Measurements from ENCODE around the gene FSTL1.

Gene FSTL1

DNA sequence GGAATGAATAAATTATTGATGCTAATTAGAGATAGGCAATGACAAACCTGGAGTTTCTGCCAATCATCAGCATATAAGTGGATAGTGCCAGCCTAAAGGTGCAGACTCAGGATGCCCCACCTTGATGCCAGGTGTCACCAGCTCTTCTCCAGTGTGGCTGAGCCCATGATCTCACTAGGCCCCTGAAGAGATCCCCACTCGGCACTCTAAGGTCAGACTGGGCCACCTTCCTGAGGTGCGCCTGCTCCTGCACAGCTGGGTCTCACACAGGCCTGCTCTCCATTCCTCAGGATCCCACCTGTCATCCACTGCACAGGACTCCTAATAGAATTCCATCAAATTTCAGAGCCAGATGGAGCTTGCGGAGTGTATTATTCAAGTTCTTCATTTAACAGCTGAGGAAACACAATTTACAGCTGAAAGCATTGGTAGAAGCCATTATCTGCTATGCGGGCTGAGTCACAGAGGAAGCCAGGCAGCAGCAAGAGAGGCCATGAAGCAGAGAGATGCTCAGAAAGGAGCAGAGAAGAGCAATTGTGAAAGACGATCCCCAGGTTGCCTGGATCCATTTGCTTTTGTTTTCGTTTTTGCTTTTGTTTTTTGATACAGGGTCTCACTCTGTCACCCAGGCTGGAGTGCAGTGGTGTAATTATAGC lies 25.1 kb upstream of the FSTL1 start:
- ChIA-PET POLR2A (no interaction called here), CTCF (interaction anchor here (2.1 to 2.2 kb wide), 2 partner anchors 9 to 16 kb away, joined by 6 to 8 read pairs; no protein-coding TSS in a partner anchor)
- TF ChIP-seq, protein P1, sequence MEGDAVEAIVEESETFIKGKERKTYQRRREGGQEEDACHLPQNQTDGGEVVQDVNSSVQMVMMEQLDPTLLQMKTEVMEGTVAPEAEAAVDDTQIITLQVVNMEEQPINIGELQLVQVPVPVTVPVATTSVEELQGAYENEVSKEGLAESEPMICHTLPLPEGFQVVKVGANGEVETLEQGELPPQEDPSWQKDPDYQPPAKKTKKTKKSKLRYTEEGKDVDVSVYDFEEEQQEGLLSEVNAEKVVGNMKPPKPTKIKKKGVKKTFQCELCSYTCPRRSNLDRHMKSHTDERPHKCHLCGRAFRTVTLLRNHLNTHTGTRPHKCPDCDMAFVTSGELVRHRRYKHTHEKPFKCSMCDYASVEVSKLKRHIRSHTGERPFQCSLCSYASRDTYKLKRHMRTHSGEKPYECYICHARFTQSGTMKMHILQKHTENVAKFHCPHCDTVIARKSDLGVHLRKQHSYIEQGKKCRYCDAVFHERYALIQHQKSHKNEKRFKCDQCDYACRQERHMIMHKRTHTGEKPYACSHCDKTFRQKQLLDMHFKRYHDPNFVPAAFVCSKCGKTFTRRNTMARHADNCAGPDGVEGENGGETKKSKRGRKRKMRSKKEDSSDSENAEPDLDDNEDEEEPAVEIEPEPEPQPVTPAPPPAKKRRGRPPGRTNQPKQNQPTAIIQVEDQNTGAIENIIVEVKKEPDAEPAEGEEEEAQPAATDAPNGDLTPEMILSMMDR (IDR thresholded peaks at IDR 0.05; ENCODE audit: control extremely low read depth, extremely low read depth, low read depth, missing control alignments) = no peak

DNA sequence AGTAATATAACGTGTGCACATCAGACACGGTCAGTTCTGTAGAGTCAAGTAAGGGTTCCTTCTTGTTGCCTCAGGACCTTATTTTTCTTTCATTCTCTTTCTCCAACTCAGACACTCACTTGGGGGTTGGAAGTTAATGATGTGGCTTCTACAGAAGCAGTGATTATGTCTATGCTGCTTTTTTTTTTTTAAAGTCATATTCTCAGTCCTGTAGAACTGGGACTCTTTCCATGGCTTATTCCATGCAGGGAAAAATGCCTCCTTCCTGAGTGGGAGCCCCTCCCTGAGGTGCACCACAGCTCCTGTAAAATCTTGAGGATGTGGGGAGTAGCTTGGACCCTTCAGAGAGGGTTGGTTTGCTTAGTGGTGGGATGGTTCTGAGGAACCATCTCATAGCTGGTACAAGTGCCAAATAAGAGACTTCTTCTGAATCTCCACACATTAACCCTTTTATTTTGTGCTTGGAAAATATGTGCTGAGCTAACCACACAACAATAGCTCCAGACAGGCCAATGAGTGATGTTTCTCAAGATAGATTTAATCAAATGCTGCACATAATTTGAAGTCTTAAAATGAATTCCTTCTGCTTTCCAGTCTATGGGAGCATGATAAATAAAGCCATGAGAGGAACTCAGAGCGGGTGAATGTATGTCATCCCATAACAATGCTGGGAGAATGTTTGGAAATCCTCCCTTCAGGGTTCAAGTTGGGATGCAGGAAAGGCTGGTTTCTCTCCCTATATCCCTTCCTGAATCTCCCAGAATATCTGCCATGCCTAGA lies 23.3 kb upstream of the FSTL1 start:
- DNase-seq (ENCODE audit: extremely low spot score) = no peak
- TF ChIP-seq, protein P1 (IDR thresholded peaks at IDR 0.05; ENCODE audit: control extremely low read depth, extremely low read depth, low read depth, missing control alignments) = no peak
- CTCF ChIA-PET = interaction anchor here (0.5 to 2.1 kb wide), 3 partner anchors 11 to 166 kb away, joined by 3 to 8 read pairs (median 3); no protein-coding TSS in a partner anchor
- POLR2A ChIA-PET = no interaction called here

More for the DNA sequence above, 25.1 kb upstream of the FSTL1 start:
- DNase-seq (ENCODE audit: extremely low spot score) = no peak

DNA sequence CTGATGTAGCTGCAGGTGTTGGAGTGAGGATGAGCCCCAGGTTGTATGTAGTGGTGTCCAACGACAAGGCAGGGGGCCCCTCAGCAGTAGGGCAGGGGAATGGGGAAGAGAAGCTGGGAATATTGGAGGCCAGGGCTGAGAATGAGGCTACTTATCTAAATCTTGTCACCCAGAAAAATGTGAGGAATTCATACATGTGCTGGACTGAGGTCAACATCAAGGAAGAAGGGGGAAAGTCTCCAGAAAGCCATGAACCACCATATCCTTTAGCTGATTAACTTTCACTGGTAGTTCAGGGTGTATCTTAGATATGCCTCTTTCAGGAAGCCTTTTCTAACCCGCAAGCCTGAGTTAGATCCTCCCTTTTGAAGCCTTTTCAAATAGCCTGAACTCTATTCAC lies 22.6 kb upstream of the FSTL1 start:
- POLR2A ChIA-PET = no interaction called here
- CTCF ChIA-PET = no interaction called here
- TF ChIP-seq, protein P1 (IDR thresholded peaks at IDR 0.05; ENCODE audit: control extremely low read depth, extremely low read depth, low read depth, missing control alignments) = no peak
- DNase-seq (ENCODE audit: extremely low spot score) = no peak

DNA sequence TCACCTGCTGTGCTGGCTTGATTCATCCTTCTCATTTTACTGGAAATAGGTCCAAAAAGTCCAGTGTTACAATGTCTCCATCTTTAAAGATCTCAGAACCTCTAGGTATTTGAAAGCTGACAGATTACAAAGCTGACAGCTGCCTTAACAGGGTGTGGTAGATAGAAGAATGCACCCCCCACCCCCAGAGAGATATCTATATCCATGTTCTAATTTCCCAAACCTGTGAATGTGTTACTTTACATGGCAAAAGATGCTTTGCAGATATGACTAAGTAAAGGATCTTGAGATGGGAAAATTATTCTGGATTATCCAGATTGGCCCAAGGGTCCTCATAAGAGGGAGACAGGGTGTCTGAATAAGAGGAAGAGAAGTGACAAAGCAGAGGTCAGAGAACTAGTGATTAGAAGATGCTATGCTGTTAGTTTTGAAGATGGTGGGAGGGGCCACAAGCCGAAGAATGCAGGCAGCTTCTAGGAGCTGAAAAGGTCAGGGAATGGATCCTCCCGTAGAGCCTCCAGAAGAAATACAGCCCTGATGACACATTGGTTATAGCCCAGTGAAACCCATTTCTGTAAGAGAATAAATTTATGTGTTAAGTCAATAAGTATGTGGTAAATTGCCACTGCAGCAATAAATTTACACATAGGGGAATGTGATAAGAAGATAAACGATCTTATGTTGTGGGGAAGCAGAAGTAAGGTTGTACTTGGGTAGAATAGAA lies 21.5 kb upstream of the FSTL1 start:
- TF ChIP-seq, protein P1 (IDR thresholded peaks at IDR 0.05; ENCODE audit: control extremely low read depth, extremely low read depth, low read depth, missing control alignments) = no peak
- no peak for DNase-seq (ENCODE audit: extremely low spot score)
- POLR2A ChIA-PET = no interaction called here
- CTCF ChIA-PET = interaction anchor here (1.3 to 2.1 kb wide), 2 partner anchors 8 to 54 kb away, joined by 3 to 5 read pairs; no protein-coding TSS in a partner anchor

DNA sequence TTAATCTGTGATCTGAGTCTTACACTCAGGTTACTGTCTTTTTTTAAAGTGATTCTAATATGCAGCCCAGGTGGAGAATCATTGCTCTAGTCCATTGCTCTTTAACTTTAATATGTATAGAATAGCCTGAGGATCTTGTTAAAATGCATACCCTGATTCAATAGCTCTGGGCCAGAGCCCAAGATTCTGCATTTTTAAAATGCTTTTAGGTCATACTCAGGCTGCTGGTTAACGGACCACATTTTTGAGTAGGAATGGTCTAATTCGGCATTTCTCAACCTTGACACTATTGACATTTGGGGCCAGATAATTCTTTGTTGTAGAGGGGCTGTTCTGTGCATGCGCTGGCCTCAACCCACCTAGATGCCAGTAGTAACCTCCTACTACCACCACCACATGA lies 20.9 kb upstream of the FSTL1 start:
- TF ChIP-seq, protein P1 (IDR thresholded peaks at IDR 0.05; ENCODE audit: control extremely low read depth, extremely low read depth, low read depth, missing control alignments) = no peak
- no peak for DNase-seq (ENCODE audit: extremely low spot score)
- ChIA-PET CTCF (interaction anchor here (1.0 to 2.1 kb wide), 3 partner anchors 9 to 54 kb away, joined by 3 to 5 read pairs (median 3); no protein-coding TSS in a partner anchor), POLR2A (no interaction called here)

DNA sequence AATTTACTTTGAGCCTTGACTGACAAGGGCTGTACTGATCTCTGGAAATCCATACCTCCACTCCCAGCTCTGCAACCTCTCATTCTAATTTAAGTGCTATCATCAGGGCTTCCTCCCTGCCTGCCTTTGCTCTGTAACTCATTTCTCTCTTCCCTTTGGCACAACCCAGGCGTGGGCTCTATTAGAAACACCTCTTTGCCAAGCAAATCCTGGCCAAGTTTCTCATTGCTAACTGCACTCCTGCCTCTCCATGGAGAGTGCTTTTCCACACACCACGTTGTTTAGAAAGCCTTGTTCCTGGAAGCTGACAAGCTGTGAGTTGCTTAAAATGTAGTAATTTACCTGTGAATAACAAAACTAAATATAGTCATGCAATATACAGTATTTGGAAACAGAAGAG lies 20.1 kb upstream of the FSTL1 start:
- DNase-seq (ENCODE audit: extremely low spot score) = no peak
- TF ChIP-seq, protein P1 (IDR thresholded peaks at IDR 0.05; ENCODE audit: control extremely low read depth, extremely low read depth, low read depth, missing control alignments) = no peak
- POLR2A ChIA-PET = no interaction called here
- CTCF ChIA-PET = interaction anchor here (1.0 to 2.1 kb wide), 2 partner anchors 8 to 53 kb away, joined by 3 to 5 read pairs; no protein-coding TSS in a partner anchor
